HG03103 (cell line): Measurements from ENCODE around the gene HOXC12.

Experiments used
- ATAC-seq: cut with Tn5 transposase; IDR thresholded peaks from one replicate; pipeline ENCODE4 v1.9.1; 2021; ENCODE audit warnings: low read depth; ENCODE audit not compliant: unreplicated experiment

The HOXC12 gene

DNA sequence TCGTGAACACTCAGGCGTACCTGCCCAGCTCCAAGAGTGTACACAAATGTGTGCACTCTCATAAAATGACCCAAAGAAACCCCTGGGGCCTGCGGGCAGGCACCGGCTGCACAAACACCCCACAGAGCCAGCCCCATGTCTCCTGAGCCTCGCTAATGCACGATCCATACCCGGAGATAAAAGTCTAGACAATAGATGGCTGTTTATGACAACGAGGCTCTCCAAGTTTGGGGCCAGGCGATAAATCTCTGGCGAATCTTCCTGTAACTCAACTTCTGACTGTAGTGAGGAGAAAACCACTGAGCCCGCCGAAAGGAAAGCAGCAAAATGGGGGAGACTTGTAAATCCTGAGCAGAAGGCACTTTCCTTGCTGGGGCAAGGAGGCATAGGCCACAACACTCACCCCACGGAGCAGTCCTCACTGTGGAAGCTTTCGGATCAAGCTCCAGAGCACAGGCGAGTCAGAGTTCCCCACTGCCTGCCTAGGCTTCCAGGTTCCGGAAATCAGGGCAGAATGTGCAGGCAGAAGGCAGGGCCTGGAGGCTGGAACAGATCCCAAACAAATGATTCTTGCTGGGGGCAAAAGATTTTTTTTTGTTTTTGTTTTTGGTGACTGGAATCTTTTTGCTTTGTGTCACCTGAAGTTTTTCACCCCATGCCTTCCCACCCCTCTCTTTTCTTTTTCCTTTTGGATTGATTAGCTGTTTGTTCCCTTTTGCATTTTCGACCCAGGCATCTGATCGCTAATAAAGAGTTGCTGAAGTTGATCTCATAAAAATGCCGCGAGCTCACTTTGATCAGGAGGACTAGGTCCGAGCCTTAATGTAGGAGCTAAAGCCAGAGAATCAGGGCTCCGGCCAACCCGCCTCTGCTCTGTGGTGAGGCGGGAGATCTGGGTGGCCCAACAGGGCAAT, 13.8 kb downstream of the HOXC12 start:
- no peak for ATAC-seq

DNA sequence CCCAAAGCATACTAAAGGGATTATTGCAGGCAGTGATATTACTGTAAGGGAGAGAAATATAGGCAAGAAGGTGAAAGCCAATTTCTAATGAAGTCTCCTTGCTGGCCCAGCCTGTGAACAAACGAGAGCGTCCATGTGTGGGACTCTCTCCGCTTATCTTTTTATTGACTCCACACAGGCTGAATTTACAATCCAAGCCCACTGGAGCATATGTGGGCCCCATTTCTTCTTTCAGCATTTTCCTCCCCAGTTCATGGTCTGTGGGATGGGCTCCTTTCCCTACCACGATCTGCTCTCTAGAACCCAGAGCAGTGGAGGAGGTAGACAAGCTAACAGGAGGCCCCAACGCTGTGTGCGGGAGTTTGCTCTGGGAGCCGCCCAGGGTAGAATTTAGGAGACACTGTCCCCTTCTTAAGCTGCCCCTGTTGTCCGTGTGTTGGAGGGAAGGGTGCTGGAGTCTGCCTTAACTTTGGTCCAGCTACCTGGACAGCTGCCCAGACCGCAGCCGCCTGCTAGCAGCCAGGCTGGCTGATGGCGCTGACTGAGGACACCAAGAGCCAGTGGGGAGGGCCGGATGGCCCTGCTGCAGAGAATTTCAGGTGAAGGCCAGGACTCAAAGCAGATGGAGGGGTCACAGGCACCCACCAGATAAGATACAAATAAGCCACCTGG, 15.0 kb downstream of the HOXC12 start:
- ATAC-seq: no peak

DNA sequence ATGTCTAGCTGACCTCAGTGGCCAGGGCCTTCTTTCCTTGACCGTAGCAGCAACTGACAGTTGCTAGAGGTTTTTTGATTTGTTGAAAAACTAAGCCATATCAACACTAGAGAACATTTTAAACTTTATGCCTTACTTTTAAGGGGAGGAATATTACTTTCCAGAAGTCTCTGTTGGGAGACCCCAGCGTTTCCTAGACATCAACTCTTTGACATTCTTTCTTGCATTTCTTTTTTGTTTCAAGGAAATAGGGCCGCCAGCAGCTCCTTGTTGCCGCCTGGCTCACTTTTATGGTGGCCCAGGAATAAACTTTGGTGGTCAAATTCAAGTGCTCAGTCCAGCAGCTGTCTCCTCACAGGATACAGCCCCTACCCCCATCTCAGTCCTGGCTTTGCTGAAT, 15.7 kb downstream of the HOXC12 start:
- ATAC-seq: no peak

DNA sequence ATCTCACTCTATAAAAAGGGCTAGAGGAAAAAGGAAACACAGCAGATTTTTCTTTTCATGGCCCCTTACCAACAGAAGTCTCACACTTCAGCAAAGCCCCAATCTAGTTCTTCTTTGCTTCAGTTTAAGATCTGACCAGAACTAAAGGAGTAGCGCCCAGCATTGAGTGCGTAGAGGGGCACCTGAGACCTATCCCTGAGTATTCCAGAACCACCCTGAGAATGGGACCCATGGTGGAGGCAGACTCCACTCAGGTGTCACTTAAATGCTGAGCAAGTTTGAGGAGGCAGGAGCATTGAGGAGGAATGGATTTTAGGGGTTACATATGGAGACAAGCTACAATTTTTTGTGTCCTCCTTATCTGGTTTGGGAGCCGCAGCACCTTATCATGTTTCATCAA, 16.4 kb downstream of the HOXC12 start:
- no peak for ATAC-seq

DNA sequence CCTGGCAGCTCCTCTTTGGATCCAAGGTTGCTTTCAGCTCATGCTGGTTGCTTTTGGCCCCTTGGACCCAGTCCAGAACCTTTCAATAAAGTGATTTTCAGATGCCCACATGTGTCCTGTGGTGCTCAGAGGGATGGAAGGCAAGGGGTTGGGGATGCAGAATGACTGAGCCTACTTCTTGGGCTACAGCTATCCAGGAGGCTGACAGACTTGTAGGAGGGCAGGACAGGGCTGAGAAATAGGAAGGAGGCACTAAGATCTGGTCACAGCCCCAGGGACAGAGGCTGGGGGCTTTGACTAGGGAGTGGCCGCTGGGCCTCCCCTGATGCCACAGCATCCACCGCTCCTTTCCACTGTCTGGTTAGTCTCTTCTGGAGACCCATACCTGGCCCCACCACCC, 17.0 kb downstream of the HOXC12 start:
- no peak for ATAC-seq

DNA sequence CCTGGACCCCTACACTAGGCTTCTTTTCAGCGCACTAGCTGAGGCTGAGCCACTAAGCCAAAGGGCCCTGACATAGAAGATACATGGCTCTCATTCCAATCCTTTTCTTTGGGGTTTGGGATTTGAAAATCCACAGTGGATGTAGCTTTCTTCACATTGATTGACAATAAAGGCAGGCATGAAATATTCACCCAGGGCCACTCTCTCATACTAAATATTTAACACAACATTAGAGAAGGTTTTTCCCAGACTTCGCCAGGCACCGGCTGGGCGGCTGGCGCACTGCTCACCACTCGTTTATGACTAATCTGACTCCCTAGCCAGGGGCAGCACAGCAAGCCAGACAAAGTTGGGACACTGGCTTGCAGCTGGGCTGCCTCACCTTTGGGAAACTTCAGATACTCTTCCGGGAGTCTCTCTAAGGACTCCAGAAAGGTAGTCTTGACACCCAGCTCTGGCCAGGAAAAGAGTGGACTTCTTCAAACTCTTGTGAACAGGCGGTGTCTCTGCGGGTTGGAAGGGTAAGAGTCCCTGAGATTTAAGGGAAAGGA, 17.5 kb downstream of the HOXC12 start:
- no peak for ATAC-seq

DNA sequence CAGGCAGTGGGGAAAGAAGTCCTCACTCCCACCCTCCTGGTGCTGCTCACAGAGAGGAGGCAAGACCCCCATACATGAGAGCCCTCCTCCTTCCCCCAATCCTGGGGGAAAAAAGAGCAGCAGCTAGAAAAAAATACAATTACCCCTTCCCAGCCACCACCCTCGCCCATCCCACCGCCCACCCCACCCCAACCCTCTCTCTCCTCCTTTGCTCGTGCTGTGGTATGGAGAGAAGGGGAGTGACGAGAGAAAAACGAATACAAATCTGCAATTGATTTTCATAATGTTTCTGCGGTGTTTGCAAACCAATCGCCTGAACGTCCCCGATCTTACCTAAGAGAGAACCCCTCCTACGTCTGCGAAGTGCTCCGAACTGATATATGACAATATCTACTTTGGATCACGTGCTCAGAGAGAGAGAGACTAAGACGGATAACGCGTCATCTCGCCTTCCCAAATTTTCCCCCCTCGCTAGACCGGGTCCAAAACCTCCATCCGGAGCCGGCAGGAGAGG, 18.1 kb downstream of the HOXC12 start, which contains the start of gene HOXC11:
HOXC11 (plus strand) TSS at position 405 of the 514 bp plus-strand sequence. CDS start 116 bp downstream, outside the sequence.
- no peak for ATAC-seq

DNA sequence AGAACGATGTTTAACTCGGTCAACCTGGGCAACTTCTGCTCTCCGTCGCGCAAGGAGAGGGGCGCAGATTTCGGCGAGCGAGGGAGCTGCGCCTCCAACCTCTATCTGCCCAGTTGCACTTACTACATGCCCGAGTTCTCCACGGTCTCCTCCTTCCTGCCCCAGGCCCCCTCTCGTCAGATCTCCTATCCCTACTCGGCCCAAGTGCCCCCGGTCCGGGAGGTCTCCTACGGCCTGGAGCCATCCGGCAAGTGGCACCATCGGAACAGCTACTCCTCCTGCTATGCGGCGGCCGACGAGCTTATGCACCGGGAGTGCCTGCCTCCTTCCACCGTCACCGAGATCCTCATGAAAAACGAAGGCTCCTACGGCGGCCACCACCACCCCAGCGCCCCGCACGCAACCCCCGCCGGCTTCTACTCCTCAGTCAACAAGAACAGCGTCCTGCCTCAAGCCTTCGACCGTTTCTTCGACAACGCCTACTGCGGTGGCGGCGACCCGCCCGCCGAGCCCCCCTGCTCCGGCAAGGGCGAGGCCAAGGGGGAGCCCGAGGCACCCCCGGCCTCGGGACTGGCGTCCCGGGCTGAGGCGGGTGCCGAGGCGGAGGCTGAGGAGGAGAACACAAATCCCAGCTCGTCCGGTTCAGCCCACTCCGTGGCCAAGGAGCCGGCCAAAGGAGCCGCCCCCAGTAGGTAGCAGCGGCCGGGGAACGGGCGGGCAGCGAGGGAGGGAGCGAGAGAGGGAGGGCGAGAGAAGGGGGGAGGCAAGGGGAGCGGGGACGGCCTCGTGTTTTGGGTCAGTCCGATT, 18.7 kb downstream of the HOXC12 start:
- ATAC-seq: no peak

DNA sequence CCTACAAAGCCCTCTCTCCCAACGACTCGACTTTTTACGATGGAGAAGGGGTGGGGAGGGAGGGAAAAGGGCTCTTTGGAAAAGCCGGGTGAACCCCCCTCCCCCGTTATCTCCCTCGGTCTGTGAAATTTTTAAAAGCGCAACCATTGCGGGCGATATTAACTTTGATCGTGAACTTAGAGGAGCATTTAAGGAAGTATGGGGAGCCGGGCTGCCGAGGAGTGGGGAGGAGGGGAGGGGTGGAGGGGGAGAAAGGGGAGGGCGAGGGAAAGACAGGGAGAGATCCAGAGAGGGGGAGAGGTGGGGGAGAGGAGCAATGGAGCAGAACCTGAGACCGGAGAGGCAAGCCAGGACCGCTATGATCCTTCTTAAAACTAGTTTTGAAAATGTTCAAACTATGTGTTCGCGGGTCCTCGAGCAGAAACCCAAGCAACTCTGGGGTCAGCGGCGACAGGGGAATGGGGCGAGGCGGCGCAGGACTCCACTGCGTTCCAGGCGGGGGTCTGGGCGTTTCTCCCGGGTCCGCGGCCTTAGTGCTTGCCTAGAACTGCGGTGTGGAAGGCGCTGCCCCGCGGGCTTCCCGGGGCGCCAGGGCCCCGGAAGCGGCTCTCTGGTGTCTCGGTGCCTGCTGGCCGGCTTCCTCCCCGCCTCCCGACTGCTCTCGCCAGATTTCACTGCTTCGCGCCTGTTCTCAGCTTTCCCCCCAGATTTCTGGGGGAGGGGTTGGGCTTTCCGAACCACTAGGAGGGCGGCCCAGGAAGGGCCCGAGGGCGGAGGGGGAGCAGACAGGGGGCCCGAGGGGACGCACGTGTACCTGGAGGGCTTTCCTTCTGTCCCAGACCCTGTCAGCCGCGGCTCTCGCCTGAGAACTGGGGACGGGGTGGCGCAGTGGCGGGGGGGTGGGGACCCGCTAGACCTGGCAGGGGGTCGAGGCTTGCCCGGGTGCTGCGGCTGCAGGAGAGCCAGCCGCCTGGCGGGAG, 19.7 kb downstream of the HOXC12 start, which contains the start of gene HOTAIR:
HOTAIR (minus strand) TSS at position 871 of the 980 bp plus-strand sequence.
- no peak for ATAC-seq

DNA sequence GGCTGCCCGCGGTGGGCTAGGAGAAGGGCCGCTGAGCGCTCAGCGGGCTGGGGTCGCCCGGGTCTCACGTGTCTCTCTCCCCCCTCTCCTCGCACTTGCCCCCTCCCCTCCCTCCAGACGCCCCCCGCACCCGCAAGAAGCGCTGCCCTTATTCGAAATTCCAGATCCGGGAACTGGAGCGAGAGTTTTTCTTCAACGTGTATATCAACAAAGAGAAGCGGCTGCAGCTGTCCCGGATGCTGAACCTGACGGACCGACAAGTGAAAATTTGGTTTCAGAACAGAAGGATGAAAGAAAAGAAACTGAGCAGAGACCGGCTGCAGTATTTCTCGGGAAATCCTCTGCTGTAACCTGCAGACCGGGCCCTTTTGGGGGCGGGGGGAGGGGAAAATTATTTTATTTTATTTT, 20.4 kb downstream of the HOXC12 start:
- ATAC-seq: no peak

DNA sequence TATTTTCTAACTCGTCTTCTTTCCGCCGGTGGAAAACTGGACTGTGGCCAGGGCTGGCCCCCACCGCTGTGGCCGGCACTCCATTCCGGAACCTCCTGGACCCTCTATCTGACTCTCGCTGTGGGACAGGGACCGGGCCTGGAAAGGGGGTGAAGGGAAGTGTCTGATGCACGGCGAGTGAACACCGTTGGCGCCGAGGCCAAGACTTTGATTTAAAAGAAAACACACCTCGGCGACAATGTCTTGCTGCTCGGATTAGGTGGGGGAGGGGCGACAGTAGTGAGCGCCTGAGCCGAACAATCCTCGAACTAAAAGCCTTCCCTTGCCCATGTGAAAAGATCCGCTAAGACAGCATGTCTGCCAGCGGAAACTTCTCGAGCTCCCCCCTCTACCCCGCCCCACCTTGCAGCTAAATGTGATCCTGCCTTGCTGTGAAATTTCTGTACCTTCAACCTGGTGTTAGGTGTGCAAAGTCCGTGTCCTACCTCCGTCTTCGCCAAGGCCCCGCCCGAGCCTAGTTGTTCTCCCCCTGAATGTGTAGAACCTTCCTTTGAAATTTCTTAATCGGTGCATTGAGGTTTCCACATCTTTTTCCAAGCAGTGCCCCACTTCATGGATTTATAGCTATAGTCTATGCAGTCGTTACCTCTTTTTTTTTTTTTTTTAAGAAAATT, 20.9 kb downstream of the HOXC12 start:
- no peak for ATAC-seq

DNA sequence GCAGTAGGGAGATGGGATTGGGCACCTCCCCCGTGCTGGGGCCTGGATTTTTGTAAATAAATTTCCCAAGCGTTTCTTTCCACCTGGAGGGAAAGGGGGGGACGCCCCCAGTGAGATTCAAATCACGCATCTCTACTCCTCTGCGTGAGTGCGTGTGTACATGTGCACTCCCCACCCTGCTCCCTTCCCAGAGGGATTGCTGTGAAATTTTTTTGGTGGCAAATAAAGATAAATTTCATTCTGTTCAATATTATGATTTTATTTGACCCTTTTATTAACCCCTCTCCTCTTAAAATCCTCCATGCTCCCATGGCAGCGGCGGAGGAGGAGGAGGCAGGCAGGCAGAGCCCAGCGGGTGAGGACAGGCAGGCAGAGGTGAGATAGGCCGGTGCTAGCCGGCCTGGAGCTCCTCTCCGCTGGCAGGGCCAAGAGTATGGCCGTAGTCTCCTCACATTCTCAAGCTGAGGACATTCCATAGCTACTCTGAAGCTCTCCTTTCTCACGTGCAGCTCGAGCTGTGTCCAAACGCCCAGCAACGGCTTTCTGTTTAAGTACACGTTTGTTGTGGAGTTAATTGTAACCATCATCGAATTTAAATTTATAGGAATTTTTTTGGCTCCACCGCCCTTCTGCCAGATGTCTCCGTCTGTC, 21.6 kb downstream of the HOXC12 start:
- ATAC-seq: no peak

DNA sequence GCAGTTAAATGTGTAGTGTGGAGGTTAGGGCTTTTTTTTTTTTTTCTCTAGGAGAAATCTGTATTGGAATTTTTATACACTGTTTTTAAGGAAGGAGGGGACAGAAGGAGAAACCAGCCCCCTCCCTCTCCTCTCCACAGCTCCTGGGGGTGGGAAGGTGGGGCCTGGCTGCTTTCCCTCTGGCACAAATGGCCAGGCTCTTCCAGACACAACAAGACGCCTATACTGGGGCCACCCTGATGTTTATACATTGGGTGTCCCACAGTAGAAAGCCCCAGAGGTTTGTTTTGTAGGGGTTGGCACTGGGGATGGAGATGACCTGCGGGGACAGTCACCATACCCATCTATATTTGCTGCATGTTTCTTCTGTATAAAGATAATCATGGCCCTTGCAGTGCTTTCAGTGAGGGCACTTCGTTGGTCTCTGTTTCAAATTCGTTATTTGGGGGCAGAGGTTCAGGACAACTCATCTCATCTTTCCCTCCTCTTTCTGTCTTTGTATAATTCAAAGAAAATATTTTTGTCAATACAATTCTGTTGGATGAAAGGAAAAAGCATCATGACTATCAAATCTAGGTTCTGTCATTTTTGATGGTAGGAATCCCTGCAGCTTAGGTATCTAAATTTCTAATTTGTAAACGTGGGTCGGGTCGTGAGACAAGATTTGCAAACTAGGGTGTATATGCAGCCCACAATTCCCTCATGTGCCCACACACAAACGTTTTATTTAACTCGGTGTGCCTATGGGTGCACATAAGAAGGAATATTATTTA, 22.3 kb downstream of the HOXC12 start:
- ATAC-seq: no peak

DNA sequence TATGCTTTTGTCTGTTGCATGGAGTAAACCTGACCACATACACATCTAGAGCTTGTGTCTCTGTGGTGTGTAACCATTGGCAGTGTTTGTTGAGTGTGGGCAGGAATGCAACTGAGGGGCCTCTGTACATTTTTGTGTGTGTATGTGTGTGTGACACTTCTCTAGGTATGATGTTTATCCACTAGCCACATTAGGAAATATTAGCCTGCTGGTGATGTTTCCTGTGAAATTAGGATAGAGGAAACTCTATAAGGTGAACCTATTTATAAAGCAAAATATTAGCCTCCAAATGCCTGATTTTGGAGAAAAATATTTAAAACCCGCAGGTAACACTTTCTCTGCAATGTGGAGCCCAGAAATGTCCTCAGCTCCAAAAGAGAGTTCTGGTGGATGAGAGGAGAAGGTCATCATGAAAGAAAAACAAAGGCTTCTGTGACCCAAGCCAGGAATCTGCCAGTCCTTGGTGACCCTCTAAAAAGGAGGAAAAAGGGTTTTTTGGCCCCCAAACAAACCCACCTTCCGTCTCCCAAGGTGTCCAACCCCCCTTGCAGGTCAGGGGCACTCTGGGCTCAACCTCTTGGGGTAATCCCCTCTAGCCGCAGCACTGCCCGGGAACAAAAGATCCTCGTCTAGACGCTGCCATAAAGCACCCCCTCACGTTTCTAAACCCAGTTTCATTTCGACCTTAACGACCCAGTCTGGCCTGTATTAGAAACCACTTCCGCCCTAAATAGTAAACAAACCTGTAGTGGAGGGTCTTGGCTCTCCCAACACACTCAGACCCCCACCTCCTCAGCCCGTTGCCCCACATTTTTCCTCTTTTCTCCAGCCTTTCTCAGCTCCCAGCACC, 23.1 kb downstream of the HOXC12 start:
- no peak for ATAC-seq

DNA sequence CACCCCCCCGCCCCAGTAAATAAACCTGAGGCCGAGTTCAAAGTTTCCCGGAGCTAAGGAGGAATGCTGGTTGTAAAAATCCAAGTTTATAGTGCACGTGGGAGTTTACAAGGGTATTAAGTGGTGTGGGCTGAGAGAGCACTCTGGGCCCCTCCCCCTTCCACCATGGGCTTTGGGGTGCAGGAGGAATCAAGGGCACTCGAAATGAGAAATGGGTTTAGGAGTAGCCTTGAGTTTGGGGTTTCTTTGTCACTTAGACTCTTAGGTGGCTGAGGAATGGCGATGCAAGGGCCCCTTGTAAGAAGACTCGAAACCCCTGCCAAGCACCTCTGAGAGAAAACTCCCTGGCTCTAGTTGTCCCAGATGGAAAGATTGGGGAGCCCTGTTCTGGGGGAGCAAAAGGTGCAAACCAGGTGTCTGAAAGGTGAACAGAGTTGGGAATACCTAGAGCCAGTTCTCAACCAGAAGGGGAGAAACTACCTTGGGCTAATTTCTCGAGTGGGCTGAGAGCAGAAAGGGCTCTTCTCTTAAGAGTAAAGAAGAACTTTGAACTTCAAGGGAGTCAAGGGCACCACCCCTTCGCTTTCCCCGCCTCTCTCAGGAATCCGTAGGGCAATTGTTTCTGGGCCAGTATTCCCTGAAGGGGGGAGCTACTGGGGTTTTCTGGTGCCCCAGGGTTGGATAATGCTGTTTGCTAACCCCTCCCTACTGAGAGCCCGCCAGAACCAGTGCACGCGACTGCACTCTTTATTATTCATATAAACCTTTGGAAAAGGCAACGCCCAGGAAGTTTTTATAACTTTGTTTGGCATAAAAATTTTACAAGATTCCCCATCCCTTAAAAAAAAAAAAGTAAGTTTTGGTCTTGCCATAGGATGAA, 24.0 kb downstream of the HOXC12 start:
- no peak for ATAC-seq
